ENCODE results near the gene SFSWAP. TPM values are rescaled to one million over a fixed set of nuclear protein-coding genes. Genes with fewer than 3 reads are reported as not detected.
A peak's percentile ranks its signal among the peaks of the same experiment; 100 is the strongest.
"Not testable (repeated sequence)": the region's sequence is repeated elsewhere in the genome, so short reads cannot be mapped to it uniquely, and the experiment has no call there.

SFSWAP gene
- 36.1 TPM for total RNA-seq
- long read RNA-seq, full-length matches to known transcripts = 2 of 97 reads
- long read RNA-seq, partial matches to known transcripts = 75 of 97 reads
- long read RNA-seq, other reads (novel, unspliced or antisense) = 20 of 97 reads

DNA sequence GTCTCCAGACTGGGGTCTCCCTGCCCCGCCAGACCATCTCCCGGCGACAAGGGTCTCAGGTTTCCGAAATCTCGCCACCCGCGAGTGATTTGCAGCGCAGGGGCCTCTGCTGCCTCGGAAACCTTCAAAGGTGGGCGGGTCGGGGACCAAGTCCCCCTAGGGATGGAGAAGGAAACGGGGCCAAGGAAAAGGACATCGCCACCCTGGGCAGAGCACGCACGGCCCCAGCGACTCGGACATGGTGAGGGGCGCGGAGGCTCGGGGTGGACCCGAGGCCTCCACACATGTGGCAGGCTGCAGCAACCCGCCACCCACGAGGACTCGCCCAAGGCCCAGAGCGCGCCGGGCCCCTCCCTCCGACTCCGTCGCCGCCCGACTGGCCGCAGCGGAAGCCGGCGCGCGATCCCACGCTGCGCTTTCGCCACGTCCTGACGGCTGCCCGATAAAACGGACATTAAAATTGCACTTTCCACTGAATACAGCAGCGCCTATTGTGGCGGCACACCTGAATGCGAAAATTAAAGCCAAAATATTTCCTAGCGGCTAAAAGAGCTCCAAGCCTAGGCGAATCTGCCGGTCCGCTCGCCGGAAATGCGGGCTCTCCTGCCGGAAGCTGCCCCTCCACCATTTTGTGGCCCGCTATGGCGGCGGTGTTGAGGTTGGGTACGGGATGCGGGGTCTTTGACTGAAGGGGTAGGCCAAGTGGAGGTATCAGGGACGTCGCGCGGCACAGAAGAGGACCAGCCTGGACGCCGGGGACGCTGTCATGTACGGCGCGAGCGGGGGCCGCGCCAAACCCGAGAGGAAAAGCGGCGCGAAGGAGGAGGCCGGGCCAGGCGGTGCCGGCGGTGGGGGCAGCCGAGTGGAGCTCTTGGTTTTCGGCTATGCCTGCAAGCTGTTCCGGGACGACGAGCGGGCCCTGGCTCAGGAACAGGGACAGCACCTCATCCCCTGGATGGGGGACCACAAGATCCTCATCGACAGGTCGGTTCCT is at the start of gene SFSWAP:
Gene SFSWAP, plus strand, starts transcription at position 627 of the 994 bp plus-strand sequence. Its CDS starts 140 bp downstream, at position 767.
- DNase-seq (ENCODE audit: low spot score) = peak; percentile 93

DNA sequence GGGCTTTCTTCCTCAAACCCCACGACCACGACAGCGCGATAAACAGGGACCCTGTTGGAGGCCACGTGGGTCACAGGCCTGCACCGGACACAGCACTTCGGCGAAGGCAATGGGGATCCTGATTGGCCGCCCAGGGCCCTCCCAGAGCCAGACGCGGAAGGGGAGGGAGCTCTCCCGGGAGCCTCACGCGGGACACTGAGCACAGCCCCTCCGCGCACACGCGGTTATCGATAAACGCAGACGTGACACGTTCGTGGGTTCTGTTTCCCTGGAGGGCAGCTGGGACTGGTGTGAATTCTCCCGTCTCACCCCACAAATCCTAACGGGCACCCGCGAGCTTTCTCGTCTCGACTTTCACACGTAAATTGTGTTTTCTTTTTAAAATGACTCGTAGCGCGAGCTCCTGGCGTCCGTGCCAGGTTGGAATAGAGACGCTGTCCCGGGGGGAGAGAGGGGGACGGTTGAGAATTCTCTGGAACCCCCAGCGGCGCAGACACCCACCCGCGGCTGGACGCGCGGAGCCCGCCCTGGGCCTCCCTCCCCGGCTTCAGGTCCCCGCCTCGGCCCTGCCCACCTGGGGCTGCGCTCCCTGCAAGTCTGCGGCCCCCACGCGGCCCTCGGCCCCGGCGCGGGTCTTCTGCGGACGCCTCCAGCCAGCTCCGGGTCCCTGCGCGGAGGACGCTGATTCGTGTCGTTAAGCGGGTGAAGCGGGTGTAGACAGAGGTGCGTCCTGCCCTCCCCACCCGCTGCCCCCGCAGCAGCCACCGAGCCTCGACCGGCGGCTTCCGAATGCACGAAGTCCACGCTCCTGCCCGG is 49.5 kb upstream of the SFSWAP start:
- DNase-seq (ENCODE audit: low spot score) = peak; percentile 26

DNA sequence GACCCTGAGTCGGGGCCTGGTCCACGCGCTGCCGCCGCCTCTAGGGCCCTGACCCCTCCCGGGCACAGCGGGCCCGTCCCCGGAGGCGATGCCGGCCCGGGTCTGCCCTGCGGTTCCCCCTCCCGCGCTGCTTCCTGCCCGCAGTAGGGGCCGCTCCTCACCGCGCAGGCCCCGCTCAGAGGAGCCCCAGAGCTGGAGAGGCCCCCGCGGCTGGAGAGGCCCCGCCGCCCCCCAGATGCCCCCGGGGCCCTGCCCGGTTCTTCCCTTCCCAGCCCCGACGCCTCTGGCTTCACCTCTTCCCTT is 49.0 kb upstream of the SFSWAP start:
- not testable (repeated sequence) for DNase-seq (ENCODE audit: low spot score)

DNA sequence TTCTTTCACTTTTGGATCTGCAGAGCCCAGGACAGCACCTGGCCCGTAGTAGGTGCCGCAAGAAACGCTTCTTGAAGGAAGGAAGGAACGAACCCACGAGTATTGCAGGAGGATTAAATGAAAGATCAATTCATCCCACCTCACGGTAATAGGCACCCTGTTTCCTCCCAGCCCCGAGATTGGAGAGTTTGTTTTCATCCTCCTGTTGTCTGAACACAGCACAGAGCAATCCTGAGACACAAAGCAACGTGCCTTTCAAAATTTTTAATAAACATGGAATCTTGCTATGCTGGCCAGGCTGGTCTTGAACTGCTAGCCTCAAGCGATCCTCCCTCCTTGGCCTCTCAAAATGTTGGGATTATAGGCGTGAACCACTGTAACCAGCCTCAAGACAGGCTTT is 48.5 kb upstream of the SFSWAP start:
- peak; percentile 67 for DNase-seq (ENCODE audit: low spot score)

DNA sequence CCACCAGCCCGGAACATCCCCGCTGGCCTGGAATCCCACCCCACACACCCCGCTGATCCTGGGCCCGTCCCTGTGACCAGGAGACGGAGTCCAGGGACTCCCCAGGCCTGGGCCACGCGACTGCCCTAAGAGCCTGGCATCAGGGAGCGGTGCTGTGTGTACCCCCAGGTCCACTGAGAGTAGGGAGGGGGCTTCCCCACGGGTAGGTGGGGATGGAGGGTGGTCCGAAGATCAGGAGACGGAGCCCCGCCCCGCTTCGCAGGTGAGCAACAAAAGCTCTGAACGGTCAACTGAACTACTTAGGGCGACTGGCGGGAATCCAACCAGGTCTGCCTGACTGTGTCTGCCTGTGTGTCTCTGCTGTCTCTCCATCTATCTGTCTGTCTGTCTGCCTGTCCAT is 45.2 kb upstream of the SFSWAP start:
- peak; percentile 84 for DNase-seq (ENCODE audit: low spot score)

DNA sequence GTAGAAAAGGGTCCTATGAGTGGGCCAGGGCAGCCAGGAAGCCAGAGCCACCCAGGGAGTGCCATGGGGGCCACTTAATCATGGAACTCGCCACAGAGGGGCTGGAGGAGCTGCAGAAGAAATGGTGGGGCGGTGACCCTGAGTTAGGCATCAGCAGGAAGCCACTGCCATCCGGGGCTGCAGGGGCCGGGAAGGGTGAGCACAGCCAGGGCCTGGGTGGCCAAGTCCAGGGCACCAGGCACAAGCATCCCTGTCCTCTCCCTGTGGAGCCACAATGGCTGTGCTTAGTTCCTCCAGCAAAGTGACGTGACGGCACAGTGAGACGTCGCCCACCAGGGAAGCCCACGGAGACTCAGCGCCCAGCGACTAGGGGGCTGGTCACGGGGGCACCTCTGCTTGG is 44.4 kb upstream of the SFSWAP start:
- peak; percentile 37 for DNase-seq (ENCODE audit: low spot score)

DNA sequence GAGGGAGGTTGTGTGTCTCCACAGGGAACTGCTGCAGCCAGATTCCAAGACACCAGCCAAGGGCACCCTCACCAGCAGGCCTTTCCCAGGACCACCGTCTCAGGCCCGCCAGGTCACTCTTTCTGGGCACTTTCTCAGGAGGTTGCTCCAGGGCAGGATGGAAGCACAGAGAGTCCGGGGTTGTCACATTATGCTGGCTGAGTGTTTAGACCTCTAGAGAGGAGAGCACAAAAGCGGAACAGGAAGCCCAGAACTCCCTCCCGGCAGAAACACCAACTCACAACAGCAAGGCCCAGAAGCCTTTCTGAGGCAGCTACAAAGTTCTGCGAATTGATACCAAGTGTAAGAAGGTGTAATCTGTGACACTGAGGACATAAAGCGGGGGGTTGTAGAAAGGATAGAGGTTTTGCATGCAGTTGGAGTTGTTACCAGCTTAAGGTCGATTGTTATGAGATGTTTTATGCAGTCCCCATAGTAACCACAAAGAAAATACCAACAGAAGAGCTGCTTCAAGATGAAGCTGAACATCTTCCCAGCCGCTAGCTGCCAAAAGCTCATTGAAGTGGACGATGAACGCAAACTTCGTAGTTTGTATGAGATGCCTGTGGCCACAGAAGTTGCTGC is 43.8 kb upstream of the SFSWAP start:
- DNase-seq (ENCODE audit: low spot score) = peak; percentile 62

DNA sequence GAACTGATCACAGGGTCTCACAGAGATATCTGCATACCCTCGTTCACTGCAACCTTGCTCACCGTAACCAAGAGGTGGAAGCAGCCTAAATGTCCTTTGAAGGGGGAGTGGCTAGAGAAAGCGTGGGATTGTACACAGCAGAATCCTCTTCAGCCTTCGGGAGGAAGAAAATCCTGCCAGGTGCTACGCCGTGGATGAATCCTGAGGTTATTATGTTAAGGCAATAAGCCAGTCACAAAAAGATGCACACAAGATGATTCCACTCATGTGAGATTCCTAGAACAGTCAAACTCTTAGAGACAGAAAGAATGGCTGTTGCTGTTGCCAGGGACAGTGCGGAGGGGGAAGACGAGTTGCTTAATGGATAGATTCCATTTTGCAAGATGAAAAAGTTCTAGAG is 39.6 kb upstream of the SFSWAP start:
- peak; percentile 6 for DNase-seq (ENCODE audit: low spot score)

DNA sequence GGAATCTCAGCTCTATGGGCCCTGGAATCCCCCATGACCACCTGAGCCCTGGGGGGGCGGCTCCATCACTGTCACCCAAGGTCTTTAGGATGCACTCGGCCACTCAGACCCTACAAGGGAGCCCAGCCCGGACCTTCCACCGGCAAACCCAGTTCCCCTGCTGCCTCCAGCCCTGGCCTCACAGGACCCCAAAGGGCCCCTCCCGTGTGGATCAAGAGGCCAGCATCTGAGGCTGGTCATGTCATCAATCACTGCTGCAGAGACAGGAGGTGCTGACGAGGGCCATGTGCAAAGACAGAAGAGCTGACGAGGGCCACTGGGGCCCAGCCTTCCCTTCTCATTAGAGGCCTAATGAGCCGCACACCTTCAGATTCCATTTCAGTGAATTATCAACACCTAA is 39.0 kb upstream of the SFSWAP start:
- peak; percentile 73 for DNase-seq (ENCODE audit: low spot score)

DNA sequence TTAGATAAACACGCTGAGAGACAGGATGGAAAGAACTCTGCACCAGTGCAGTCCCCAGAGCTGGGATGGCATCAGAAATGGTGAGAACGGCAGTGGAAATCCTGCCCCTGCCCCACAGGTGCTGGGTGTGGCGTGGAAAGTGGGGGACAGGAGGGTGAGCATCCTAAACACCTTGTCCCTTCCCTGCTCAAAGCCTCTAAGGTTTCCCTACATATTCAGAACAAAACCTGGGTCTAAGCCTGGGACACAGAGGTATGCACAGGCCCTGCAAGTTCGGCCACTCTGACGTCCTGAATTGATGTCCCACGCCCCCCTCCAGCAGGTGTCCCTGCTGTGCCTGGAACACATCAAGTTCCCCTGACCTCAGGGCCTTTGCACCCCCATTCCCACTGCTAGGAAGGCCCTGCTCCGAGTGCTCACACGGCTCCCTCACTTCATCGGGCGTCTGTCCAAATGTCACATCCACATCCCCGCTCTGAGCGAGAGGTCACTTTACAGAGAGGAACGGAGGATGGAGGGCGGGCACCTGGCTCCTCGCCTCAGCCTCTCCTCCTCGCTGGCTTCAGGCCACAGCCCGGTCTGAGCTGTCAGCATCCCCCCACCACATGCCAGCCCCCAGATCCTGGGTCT is 38.5 kb upstream of the SFSWAP start:
- peak; percentile 62 for DNase-seq (ENCODE audit: low spot score)

DNA sequence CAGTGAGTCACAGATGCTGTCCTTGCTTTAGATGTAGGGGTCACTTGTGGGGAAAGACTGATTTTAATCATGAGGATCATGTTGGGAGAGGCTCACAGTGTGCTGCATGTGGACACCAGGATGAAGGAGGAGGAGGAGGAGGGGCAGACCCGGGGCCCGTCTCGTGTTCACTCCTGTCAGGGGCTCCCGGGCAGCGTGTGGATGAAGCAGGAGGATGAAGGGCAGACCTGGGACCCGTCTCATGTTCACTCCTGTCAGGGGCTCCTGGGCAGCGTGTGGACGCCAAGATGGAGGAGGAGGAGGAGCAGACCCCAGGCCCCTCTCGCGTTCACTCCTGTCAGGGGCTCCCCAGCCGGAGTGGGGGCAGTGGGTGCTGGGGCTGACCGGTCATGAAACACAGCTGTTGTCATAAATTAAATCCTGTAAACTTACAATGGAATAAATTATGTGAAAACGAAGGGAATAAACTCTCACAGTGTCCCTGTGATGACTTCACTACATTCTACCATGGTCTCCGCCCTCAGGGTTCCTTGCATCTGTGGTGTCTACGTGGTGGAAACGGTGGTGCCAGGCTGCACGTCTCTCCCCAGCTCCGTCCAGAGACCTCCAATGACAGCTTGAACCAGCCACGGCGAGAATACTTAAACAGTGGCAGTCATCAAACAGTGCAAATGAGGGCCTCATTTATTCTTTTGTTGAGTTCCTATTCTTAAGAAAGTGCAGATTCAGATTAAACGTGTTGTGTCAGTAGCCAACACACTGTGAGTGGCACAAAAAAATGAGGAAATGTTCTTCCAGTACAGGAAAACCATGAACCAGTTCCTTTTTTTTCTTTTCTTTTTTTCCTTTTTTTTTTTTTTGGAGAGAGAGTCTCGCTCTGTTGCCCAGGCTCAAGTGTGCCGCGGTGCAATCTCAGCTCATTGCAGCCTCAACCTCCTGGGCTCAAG is 37.7 kb upstream of the SFSWAP start:
- peak; percentile 65 for DNase-seq (ENCODE audit: low spot score)

DNA sequence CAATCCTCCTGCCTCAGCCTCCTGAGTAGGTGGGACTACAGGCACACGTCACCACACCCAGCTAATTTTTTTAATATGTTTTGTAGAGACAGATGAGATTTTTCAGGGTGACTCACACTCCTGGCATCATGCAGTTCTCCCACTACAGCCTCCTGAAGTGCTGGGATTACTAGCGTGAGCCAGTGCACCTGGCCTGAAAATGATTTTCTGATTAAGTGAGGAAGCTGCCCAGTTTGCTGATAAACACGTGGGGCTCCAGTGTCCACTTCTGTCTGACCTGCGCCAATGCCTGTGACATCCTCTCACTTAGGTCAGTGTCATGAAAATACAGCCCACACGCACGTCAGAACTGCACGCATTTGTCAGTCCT is 37.0 kb upstream of the SFSWAP start:
- peak; percentile 20 for DNase-seq (ENCODE audit: low spot score)

DNA sequence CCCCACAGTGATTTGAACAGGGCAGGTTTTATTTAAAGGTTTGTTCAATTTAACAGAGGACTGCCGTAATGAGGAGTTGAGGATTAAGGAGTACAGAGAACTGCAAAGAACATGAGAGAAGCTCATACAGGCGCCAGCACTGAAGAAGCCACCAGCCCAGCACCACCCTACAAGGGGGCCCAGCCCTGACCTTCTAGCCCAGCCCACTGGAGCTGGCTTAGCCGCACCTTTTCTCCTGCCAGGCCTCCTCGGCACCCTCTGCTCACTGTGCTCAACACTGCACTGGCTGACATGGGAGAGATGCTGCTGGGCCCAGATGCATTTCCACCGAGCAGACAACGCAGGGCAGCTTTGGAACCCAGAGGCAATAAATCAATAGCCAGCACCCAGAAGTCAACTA is 36.5 kb upstream of the SFSWAP start:
- peak; percentile 30 for DNase-seq (ENCODE audit: low spot score)

DNA sequence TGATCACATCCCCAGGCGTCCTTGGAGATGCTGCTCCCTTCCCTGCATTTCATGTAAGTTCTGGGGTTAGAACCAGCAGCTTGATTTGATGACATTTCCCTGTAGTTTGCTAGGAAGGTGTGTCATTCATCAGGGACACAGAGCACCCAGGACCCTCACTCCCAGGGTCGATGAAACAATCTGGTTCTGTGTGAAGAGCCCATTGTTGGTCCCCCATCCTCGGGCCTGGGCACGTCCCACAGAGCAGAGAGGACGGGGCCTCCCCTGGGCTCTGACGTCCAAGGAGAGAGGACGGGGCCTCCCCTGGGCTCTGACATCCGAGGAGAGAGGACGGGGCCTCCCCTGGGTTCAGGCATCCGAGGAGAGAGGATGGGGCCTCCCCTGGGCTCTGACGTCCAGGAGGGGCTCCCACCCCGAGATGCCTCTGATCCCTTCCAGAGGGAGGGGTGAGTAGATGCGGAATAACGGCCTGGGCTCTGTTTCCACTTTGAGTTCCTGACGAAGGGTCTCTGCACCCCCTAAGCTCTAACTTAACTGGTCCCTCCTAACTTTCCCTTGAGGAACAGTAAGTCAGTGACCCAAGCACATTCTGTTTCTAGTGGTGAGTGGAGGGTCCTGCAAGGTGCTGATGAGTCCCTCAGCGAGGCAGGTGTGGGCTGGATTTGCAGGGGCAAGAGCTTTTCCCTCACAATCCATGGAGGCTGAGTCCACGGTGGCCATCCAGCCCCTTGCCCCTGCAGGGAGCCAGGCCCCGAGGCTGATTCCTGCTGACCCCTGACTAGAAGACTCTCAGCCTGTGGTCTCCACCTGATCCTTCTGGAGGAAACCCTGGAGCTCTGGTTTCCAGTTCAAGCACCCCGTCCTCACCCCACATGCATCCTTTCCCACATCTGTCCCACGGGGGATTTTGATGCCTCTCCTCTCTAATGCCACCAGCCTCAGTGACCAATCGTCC is 35.5 kb upstream of the SFSWAP start:
- peak; percentile 67 for DNase-seq (ENCODE audit: low spot score)

DNA sequence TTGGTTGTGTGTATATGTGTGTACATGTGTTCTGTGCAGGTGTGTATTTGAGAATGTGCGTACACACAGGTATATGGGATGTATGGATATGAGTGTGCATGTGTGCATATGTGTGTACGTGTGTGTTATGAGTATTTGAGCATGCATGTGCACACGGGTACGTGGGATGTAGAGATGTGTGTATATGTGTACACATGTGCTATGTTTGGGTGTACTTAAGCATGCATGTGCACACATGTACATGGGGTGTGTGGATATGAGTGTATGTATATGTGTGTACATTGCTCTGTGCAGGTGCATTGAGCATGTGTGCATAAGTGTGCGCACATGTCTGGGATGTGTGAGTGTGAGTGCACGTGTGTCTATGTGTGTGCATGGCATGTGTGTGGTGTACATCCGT is 34.3 kb upstream of the SFSWAP start:
- peak; percentile 35 for DNase-seq (ENCODE audit: low spot score)

DNA sequence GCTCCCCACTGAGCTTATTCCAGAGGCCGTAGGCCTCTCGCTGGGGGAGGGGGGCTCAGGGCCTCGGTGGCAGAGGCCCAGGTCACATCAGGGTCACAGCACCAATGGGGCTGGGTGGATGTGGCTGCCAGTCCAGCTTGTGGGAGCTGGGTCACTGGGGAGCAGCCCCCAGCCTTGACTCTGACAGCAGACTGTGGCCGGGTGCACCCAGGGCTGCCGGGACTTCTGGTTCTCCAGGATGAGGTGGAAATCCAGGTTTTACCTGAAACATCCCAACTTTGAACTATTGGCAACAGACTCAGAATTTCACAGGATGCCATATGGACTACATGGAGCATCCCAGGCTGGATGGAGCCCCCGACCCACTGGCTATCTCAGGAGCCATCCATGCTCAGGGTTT is 33.8 kb upstream of the SFSWAP start:
- peak; percentile 83 for DNase-seq (ENCODE audit: low spot score)

DNA sequence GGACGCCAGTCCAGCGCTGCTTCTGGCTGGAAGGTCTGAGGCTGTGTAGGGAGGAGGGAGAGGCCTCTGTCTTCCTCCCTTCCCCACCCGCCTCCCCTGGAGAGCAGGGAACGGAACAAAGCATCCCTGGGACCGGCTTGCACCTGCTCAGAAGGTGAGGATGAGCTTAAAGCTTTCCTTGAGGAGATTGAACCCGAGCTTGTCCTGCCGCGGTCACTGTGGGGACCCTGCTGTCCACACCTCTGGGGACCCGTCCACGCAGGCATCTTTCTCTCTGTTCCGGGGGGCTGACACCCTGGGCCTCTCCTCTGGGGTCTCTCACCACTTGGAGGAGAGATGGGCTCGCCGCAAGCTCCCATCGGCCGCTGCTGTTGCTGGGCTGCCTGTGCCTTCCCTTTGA is 33.2 kb upstream of the SFSWAP start:
- DNase-seq (ENCODE audit: low spot score) = peak; percentile 83

DNA sequence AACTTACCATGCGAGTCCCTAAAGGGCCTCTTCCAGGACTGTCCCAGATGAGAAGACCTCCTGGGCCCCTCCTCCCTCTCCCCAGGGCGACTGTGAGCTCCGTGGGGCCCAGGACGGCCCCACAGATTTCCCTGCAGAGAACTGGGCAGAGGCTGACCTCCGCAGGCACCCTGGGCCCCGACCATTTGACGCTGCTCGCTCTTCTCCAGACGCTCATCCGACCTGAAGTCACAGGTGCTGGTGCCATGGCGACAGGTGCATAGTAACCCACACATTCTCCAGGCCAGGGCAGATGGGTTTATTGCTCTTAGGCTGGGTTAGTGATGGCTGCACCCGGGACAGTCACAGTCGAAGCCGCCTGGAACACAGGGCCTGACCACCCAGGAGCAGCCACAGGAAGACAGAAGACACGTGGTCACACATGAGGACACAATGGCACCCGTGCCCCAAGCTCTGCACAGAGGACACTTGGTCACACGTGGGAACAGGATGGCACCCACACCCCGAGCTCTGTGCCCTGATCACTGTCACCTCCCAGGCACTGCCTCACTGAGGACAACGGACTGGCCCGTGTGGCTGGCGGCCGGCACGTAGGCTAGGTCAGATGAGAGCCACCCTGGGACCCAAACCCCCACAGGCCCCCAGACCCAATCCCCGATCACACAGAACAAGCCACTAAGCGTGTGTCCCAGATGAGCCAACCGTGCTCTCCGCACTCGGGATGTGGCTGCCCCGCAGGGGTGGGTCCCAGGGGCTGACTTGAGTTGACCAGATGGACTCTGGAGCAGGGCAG is 32.3 kb upstream of the SFSWAP start:
- DNase-seq (ENCODE audit: low spot score) = peak; percentile 75
